K562 (cell line): Measurements from ENCODE around the gene MICAL2. TPM values are rescaled to one million over a fixed set of nuclear protein-coding genes. Genes with fewer than 3 reads are reported as not detected.

Experiments
- DPF2 ChIP-seq: fragments of 450-650 bp; IDR thresholded peaks from 2 replicates; pipeline ENCODE4 v1.6.1; 2016
- HDAC2 ChIP-seq: fragments of 450-650 bp; IDR thresholded peaks from 2 replicates; pipeline ENCODE4 v1.6.1; 2016; ENCODE audit warnings: mild to moderate bottlenecking
- KDM1A ChIP-seq, 2 experiments: fragments of 450-650 bp; IDR thresholded peaks; 2 replicates each; pipeline ENCODE4 v1.6.1; 2016; ENCODE audit warnings: mild to moderate bottlenecking in 2 of 2
- MEF2A ChIP-seq: IDR thresholded peaks from 2 replicates; pipeline ENCODE4 v1.6.1; 2011; ENCODE audit warnings: low read depth, mild to moderate bottlenecking, low read length, moderate library complexity; ENCODE audit not compliant: control insufficient read depth
- MGA ChIP-seq: fragments of 450-650 bp; IDR thresholded peaks from 2 replicates; pipeline ENCODE4 v1.6.1; 2016; ENCODE audit warnings: mild to moderate bottlenecking, moderate library complexity
- NEUROD1 ChIP-seq: fragments of 150-350 bp; IDR thresholded peaks from 2 replicates; pipeline ENCODE4 v1.6.1; 2014; ENCODE audit warnings: borderline replicate concordance, low read length, low read depth; ENCODE audit not compliant: partially characterized antibody
- RBM22 ChIP-seq: fragments of 200-400 bp; formaldehyde crosslinking; IDR thresholded peaks from 2 replicates; pipeline ENCODE4 v1.6.1; 2018; ENCODE audit warnings: low read length, low read depth; ENCODE audit not compliant: poor library complexity, severe bottlenecking
- SAFB ChIP-seq: fragments of 200-400 bp; formaldehyde crosslinking; IDR thresholded peaks from 2 replicates; pipeline ENCODE4 v1.6.1; 2017; ENCODE audit warnings: low read depth, low read length, borderline replicate concordance
- THRA ChIP-seq: fragments of 450-650 bp; IDR thresholded peaks from 2 replicates; pipeline ENCODE4 v1.6.1; 2017; ENCODE audit warnings: mild to moderate bottlenecking, moderate library complexity
- ZNF592 ChIP-seq: fragments of 450-650 bp; IDR thresholded peaks from 2 replicates; pipeline ENCODE4 v1.6.1; 2017; ENCODE audit warnings: antibody characterized with exemption, mild to moderate bottlenecking
- polyA plus RNA-seq, 8 experiments: library from polyadenylated mRNA; depleted of rRNA in 4 of 8; stranded (reverse) in 5 of 8; unstranded in 3 of 8; fragments of >200 nt; fragmentation: Nextera tagmentation in 2 of 8; fragmentation: Illumina TruSeq in 1 of 8; extraction: Ambion mirVana in 2 of 8; extraction: Trizol in 1 of 8; gene quantifications; 2 replicates each; pipeline versions ENCODE4 v1.2.1 to v1.2.3, GENCODE V29; 2011 to 2014; ENCODE audit warnings: inconsistent platforms in 1 of 8, missing spikeins in 1 of 8
- total RNA-seq, 7 experiments: library from RNA; depleted of rRNA in 6 of 7; stranded (reverse); fragments of >200 nt in 6 of 7; fragmentation: Illumina TruSeq in 2 of 7; extraction: Trizol in 2 of 7; gene quantifications; 2 replicates each; pipeline versions ENCODE4 v1.2.1 to v1.2.3, GENCODE V29; 2011 to 2021; ENCODE audit warnings: low replicate concordance in 1 of 7

MICAL2 gene
- total and polyA plus RNA-seq, 9 of the 15 experiments (the other 6 are each of a cell fraction or from before 2014, with no cell fraction given), result 4.7 to 64.2 (median 33.6) TPM

GRCh38 chr11:12116425-12117032 is 6.1 kb downstream of the MICAL2 start (continued):
- TF ChIP-seq MGA, result peak; percentile 60
- TF ChIP-seq RBM22, result no peak
- TF ChIP-seq DPF2, result peak; percentile 97
- TF ChIP-seq THRA, result no peak
- TF ChIP-seq ZNF592, result peak; percentile 78
- TF ChIP-seq SAFB, result no peak
- TF ChIP-seq NEUROD1, result peak; percentile 70
- TF ChIP-seq HDAC2, result peak; percentile 96
- no peak for TF ChIP-seq MEF2A
- TF ChIP-seq KDM1A (IDR thresholded peaks at IDR 0.05), result peak; percentile 91 to 94
